CD14-positive monocyte (primary cell): Measurements from ENCODE around the gene IL1RAPL1. TPM values are rescaled to one million over a fixed set of nuclear protein-coding genes. Genes with fewer than 3 reads are reported as not detected.

Source experiments
- DNase-seq, 3 donors: peaks; one replicate each; pipeline ENCODE4 v3.0.0-alpha.2; 2011 to 2022
- H2AFZ ChIP-seq: 2 replicates; pipeline ENCODE4 v1.6.0; 2012; ENCODE audit warnings: mild to moderate bottlenecking, low read depth, low read length, inconsistent platforms; ENCODE audit not compliant: insufficient read depth, poor library complexity, severe bottlenecking
- H3K27ac ChIP-seq, 2 donors: 1 replicate in 1 of 2; 2 replicates in 1 of 2; pipeline ENCODE4 v1.5.1; 2012 to 2013; ENCODE audit warnings: low read length in 2 of 2, control low read depth in 1 of 2, inconsistent platforms in 1 of 2, low read depth in 1 of 2, mild to moderate bottlenecking in 1 of 2
- H3K27me3 ChIP-seq, 2 donors: one replicate each; pipeline versions ENCODE4 v1.6.0 to v1.6.1; 2011 to 2013; ENCODE audit warnings: low read length in 2 of 2; ENCODE audit not compliant: control insufficient read depth in 2 of 2, insufficient read depth in 2 of 2
- H3K36me3 ChIP-seq, 2 donors: replicated peaks in 1 of 2; 1 replicate in 1 of 2; 2 replicates in 1 of 2; pipeline versions ENCODE4 v1.5.1 to v1.6.1; 2012 to 2013; ENCODE audit warnings: low read length in 2 of 2, control low read depth in 1 of 2, inconsistent platforms in 1 of 2, mild to moderate bottlenecking in 1 of 2; ENCODE audit not compliant: insufficient read depth in 2 of 2, control insufficient read depth in 1 of 2
- H3K4me1 ChIP-seq, 2 donors: 1 replicate in 1 of 2; 2 replicates in 1 of 2; pipeline versions ENCODE4 v1.5.1 to v1.6.1; 2012 to 2013; ENCODE audit warnings: low read length in 2 of 2, control low read depth in 1 of 2, inconsistent platforms in 1 of 2, mild to moderate bottlenecking in 1 of 2, moderate library complexity in 1 of 2; ENCODE audit not compliant: insufficient read depth in 2 of 2, control insufficient read depth in 1 of 2
- H3K4me2 ChIP-seq: replicated peaks from 2 replicates; pipeline ENCODE3; 2012; ENCODE audit warnings: low read length, moderate library complexity, mild to moderate bottlenecking; ENCODE audit not compliant: poor library complexity, severe bottlenecking; ENCODE audit errors: extremely low read depth
- H3K4me3 ChIP-seq, 3 experiments: fragments of 200-600 bp in 1 of 3; sonication (generic) in 1 of 3; replicated peaks in 1 of 3; 1 replicate in 2 of 3; 2 replicates in 1 of 3; pipeline ENCODE4 v1.5.1; 2011 to 2013; ENCODE audit warnings: low read length in 3 of 3, mild to moderate bottlenecking in 3 of 3, control low read depth in 2 of 3, low read depth in 2 of 3, inconsistent platforms in 1 of 3, moderate library complexity in 1 of 3
- H3K79me2 ChIP-seq: 2 replicates; pipeline ENCODE4 v1.6.0; 2012; ENCODE audit warnings: mild to moderate bottlenecking, control low read depth, inconsistent platforms, low read length, moderate library complexity; ENCODE audit not compliant: insufficient read depth
- H3K9ac ChIP-seq: 2 replicates; pipeline ENCODE4 v1.6.0; 2017; ENCODE audit warnings: low read length, mild to moderate bottlenecking; ENCODE audit not compliant: insufficient read depth, poor library complexity, severe bottlenecking
- H3K9me3 ChIP-seq, 2 donors: replicated peaks in 1 of 2; 1 replicate in 1 of 2; 2 replicates in 1 of 2; pipeline versions ENCODE4 v1.5.1 to v1.6.1; 2012 to 2013; ENCODE audit warnings: low read length in 2 of 2, control low read depth in 1 of 2; ENCODE audit not compliant: control insufficient read depth in 1 of 2, insufficient read depth in 1 of 2
- H4K20me1 ChIP-seq: 2 replicates; pipeline ENCODE4 v1.6.0; 2012; ENCODE audit warnings: mild to moderate bottlenecking, low read length, control low read depth, moderate library complexity; ENCODE audit not compliant: insufficient read depth
- H3K27ac Mint-ChIP-seq, 7 donors: one replicate each; pipeline ENCODE4 v1.8.0; 2020; ENCODE audit warnings: mild to moderate bottlenecking in 7 of 7, mixed read lengths in 7 of 7, moderate library complexity in 6 of 7, inconsistent platforms in 2 of 7
- H3K27me3 Mint-ChIP-seq, 3 donors: one replicate each; pipeline ENCODE4 v1.8.0; 2021 to 2022; ENCODE audit warnings: low read depth in 3 of 3, mild to moderate bottlenecking in 3 of 3, mixed read lengths in 3 of 3, moderate library complexity in 3 of 3, inconsistent platforms in 1 of 3
- H3K36me3 Mint-ChIP-seq, 2 donors: one replicate each; pipeline ENCODE4 v1.8.0; 2020; ENCODE audit warnings: mixed read lengths in 2 of 2, inconsistent platforms in 1 of 2, mild to moderate bottlenecking in 1 of 2
- H3K4me1 Mint-ChIP-seq: one replicate; pipeline ENCODE4 v1.8.0; 2020; ENCODE audit warnings: mild to moderate bottlenecking, mixed read lengths
- H3K4me3 Mint-ChIP-seq, 2 donors: one replicate each; pipeline ENCODE4 v1.8.0; 2020; ENCODE audit warnings: mild to moderate bottlenecking in 2 of 2, mixed read lengths in 2 of 2, moderate library complexity in 1 of 2
- H3K9me3 Mint-ChIP-seq, 7 donors: one replicate each; pipeline ENCODE4 v1.8.0; 2020 to 2022; ENCODE audit warnings: mixed read lengths in 7 of 7, mild to moderate bottlenecking in 6 of 7, moderate library complexity in 6 of 7, inconsistent platforms in 2 of 7
- WGBS: methylation state at CpG from one replicate; pipeline ENCODE4 v1.1.5; 2013; ENCODE audit warnings: missing lambda C conversion rate; ENCODE audit not compliant: insufficient coverage; 5-methylcytosine and 5-hydroxymethylcytosine counted together
- intact Hi-C, 2 donors: fragments of 100-400 bp; cut with micrococcal nuclease; formaldehyde crosslinking; loops; one replicate each; pipeline versions ENCODE4 v1.15.0 to v1.15.1; 2023
- polyA plus RNA-seq, 3 donors: library from polyadenylated mRNA; depleted of rRNA in 1 of 3; unstranded in 2 of 3; stranded (reverse) in 1 of 3; fragments of 300-500 nt in 2 of 3; fragments of >200 nt in 1 of 3; fragmentation: Illumina TruSeq in 2 of 3; gene quantifications; 1 replicate in 2 of 3; 2 replicates in 1 of 3; pipeline ENCODE4 v1.2.3, GENCODE V29; 2012 to 2021
- TF ChIP-seq, protein P1 (sequence below): fragments of 200-600 bp; IDR thresholded peaks from one replicate; pipeline ENCODE4 v1.8.0; 2022; ENCODE audit warnings: antibody characterized with exemption, mild to moderate bottlenecking

IL1RAPL1 gene
- polyA plus RNA-seq, 3 donors: not detected

GRCh38 chrX:28638775-28639174, 51.5 kb downstream of the IL1RAPL1 start:
- intact Hi-C loops: no loop called here
- no peaks in the 10 kb centered on the region for H3K4me1 ChIP-seq
- no peaks in the 10 kb centered on the region for H3K79me2 ChIP-seq
- TF ChIP-seq, protein P1, sequence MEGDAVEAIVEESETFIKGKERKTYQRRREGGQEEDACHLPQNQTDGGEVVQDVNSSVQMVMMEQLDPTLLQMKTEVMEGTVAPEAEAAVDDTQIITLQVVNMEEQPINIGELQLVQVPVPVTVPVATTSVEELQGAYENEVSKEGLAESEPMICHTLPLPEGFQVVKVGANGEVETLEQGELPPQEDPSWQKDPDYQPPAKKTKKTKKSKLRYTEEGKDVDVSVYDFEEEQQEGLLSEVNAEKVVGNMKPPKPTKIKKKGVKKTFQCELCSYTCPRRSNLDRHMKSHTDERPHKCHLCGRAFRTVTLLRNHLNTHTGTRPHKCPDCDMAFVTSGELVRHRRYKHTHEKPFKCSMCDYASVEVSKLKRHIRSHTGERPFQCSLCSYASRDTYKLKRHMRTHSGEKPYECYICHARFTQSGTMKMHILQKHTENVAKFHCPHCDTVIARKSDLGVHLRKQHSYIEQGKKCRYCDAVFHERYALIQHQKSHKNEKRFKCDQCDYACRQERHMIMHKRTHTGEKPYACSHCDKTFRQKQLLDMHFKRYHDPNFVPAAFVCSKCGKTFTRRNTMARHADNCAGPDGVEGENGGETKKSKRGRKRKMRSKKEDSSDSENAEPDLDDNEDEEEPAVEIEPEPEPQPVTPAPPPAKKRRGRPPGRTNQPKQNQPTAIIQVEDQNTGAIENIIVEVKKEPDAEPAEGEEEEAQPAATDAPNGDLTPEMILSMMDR: no peak
- Mint-ChIP-seq H3K4me1 (no peaks in the 10 kb centered on the region), H3K9me3 (peaks cover 0 to 5% (median 0%) of the 10 kb centered on the region in 7 donors), H3K27ac (no peak overlapping the region), H3K36me3 (no peaks in the 10 kb centered on the region), H3K27me3 (no peaks in the 10 kb centered on the region), H3K4me3 (no peak overlapping the region)
- no peak for DNase-seq
- H2AFZ ChIP-seq: no peak overlapping the region
- no peak overlapping the region for H3K4me2 ChIP-seq
- no peaks in the 10 kb centered on the region for H4K20me1 ChIP-seq
- no peak overlapping the region for H3K27ac ChIP-seq
- H3K36me3 ChIP-seq: no peaks in the 10 kb centered on the region
- H3K9me3 ChIP-seq: no peaks in the 10 kb centered on the region
- H3K27me3 ChIP-seq: no peaks in the 10 kb centered on the region
- no CpG with 5 or more reads among the region's 3 CpGs for WGBS
- H3K9ac ChIP-seq: no peak overlapping the region
- no peak overlapping the region for H3K4me3 ChIP-seq

- Histone ChIP-seq H3K36me3 (no peaks in the 10 kb centered on the region), H3K4me2 (no peak overlapping the region), H3K4me3 (no peak overlapping the region), H3K9me3 (no peaks in the 10 kb centered on the region), H4K20me1 (no peaks in the 10 kb centered on the region), H3K27me3 (no peaks in the 10 kb centered on the region), H3K9ac (no peak overlapping the region), H3K27ac (no peak overlapping the region), H3K4me1 (no peaks in the 10 kb centered on the region), H3K79me2 (no peaks in the 10 kb centered on the region), H2AFZ (no peak overlapping the region)
- Mint-ChIP-seq H3K9me3 (peaks cover 0 to 5% (median 0%) of the 10 kb centered on the region in 7 donors), H3K4me3 (no peak overlapping the region), H3K27ac (no peak overlapping the region), H3K27me3 (no peaks in the 10 kb centered on the region), H3K36me3 (no peaks in the 10 kb centered on the region), H3K4me1 (no peaks in the 10 kb centered on the region)
- DNase-seq: no peak
- no CpG with 5 or more reads among the region's 2 CpGs for WGBS
- intact Hi-C loops: no loop called here
- TF ChIP-seq, protein P1: no peak
These were observed 52.2 kb downstream of the IL1RAPL1 start for GRCh38 chrX:28639451-28639850.
